Effector CD8-positive, alpha-beta T cell (primary cell): ENCODE data around the gene IGFLR1.
"Not testable (repeated sequence)": the region's sequence is repeated elsewhere in the genome, so short reads cannot be mapped to it uniquely, and the experiment has no call there.

ENCODE experiments used
- DNase-seq: peaks from one replicate; lab custom pipeline; 2025; lab: John Stamatoyannopoulos, UW

IGFLR1 gene

GRCh38 chr19:35708391-35708790 lies 33.9 kb downstream of the IGFLR1 start:
- DNase-seq = no peak

GRCh38 chr19:35704218-35704617 lies 38.0 kb downstream of the IGFLR1 start, which contains the start of gene ZBTB32:
ZBTB32 (plus strand) TSS chr19:35704558; CDS start chr19:35714627, 10,069 bp downstream.
- no peak for DNase-seq

GRCh38 chr19:35703343-35703742 lies 38.9 kb downstream of the IGFLR1 start:
- no peak for DNase-seq

GRCh38 chr19:35702223-35703012 lies 39.8 kb downstream of the IGFLR1 start:
- peak; percentile 91 for DNase-seq

GRCh38 chr19:35696835-35697234 lies 45.4 kb downstream of the IGFLR1 start:
- DNase-seq = no peak

- DNase-seq = no peak
Observed at GRCh38 chr19:35695895-35696422, 46.3 kb downstream of the IGFLR1 start.

GRCh38 chr19:35693835-35694599 lies 48.2 kb downstream of the IGFLR1 start:
- peak; percentile 81 for DNase-seq

GRCh38 chr19:35693422-35693821 lies 48.8 kb downstream of the IGFLR1 start:
- DNase-seq = no peak

- no peak for DNase-seq
Observed at GRCh38 chr19:35692010-35692409, 50.2 kb downstream of the IGFLR1 start.

- not testable (repeated sequence) for DNase-seq
Observed at GRCh38 chr19:35691106-35691505, 51.1 kb downstream of the IGFLR1 start.

- no peak for DNase-seq
Observed at GRCh38 chr19:35689836-35690235, 52.4 kb downstream of the IGFLR1 start.
